OCI-LY1 (cell line): Measurements from ENCODE around the gene SFN.

Experiments used
- H2AFZ ChIP-seq: fragments of 200-600 bp; sonication (generic), shearing (Covaris generic); 2 replicates; pipeline ENCODE4 v1.6.0; 2014; ENCODE audit warnings: antibody characterized with exemption, mild to moderate bottlenecking, low read length
- H3F3A ChIP-seq: fragments of 200-600 bp; sonication (generic), shearing (Covaris generic); 2 replicates; pipeline ENCODE4 v1.6.0; 2014; ENCODE audit warnings: mild to moderate bottlenecking, antibody characterized with exemption, low read length, moderate library complexity; ENCODE audit not compliant: insufficient read depth
- H3K27ac ChIP-seq: fragments of 200-600 bp; sonication (generic); 2 replicates; pipeline ENCODE4 v1.5.1; 2014; ENCODE audit warnings: low read length, mixed run types, mild to moderate bottlenecking, low read depth; ENCODE audit not compliant: poor library complexity, severe bottlenecking
- H3K27me3 ChIP-seq: fragments of 200-600 bp; sonication (generic); 2 replicates; pipeline ENCODE4 v1.6.0; 2014; ENCODE audit warnings: antibody characterized with exemption, mild to moderate bottlenecking, low read length, moderate library complexity; ENCODE audit not compliant: insufficient read depth
- H3K36me3 ChIP-seq: fragments of 200-600 bp; sonication (generic); 2 replicates; pipeline ENCODE4 v1.6.1; 2014; ENCODE audit warnings: mild to moderate bottlenecking, antibody characterized with exemption, low read length, moderate library complexity, mixed read lengths; ENCODE audit not compliant: insufficient read depth
- H3K4me1 ChIP-seq: fragments of 200-600 bp; sonication (generic); 2 replicates; pipeline ENCODE4 v1.5.1; 2014; ENCODE audit warnings: mild to moderate bottlenecking, low read length, moderate library complexity; ENCODE audit not compliant: insufficient read depth, severe bottlenecking
- H3K4me2 ChIP-seq: fragments of 200-600 bp; sonication (generic), shearing (Covaris generic); 2 replicates; pipeline ENCODE4 v1.6.1; 2014; ENCODE audit warnings: low read length
- H3K4me3 ChIP-seq: fragments of 200-600 bp; sonication (generic); 2 replicates; pipeline ENCODE4 v1.5.1; 2014; ENCODE audit warnings: low read length, low read depth, mild to moderate bottlenecking, mixed read lengths; ENCODE audit not compliant: poor library complexity, severe bottlenecking
- H3K79me2 ChIP-seq: fragments of 200-600 bp; shearing (Covaris generic); 2 replicates; pipeline ENCODE4 v1.6.1; 2016; ENCODE audit warnings: mixed run types, low read length, mixed read lengths; ENCODE audit not compliant: insufficient read depth
- H3K9ac ChIP-seq: fragments of 200-600 bp; sonication (generic), shearing (Covaris generic); 2 replicates; pipeline ENCODE4 v1.6.1; 2014; ENCODE audit warnings: mild to moderate bottlenecking, low read length, mixed read lengths
- H3K9me2 ChIP-seq: fragments of 200-600 bp; sonication (generic), shearing (Covaris generic); 2 replicates; pipeline ENCODE4 v1.6.1; 2014; ENCODE audit warnings: low read depth, mild to moderate bottlenecking, low read length, mixed read lengths
- H3K9me3 ChIP-seq: fragments of 200-600 bp; shearing (Covaris generic); 2 replicates; pipeline ENCODE4 v1.6.1; 2014; ENCODE audit warnings: low read length, mixed read lengths
- H4K20me1 ChIP-seq: fragments of 200-600 bp; sonication (generic), shearing (Covaris generic); 2 replicates; pipeline ENCODE4 v1.6.0; 2016; ENCODE audit warnings: mild to moderate bottlenecking, low read length; ENCODE audit not compliant: insufficient read depth
- CTCF ChIP-seq: fragments of 200-600 bp; sonication (generic), shearing (Covaris generic); IDR thresholded peaks from 2 replicates; pipeline ENCODE4 v1.5.1; 2017; ENCODE audit warnings: mild to moderate bottlenecking, antibody characterized with exemption, low read length, moderate library complexity, mixed read lengths
- EZH2 ChIP-seq: fragments of 200-600 bp; sonication (generic), shearing (Covaris generic); IDR thresholded peaks from 2 replicates; pipeline ENCODE4 v1.8.0; 2017; ENCODE audit warnings: borderline replicate concordance, mixed run types, mild to moderate bottlenecking, antibody characterized with exemption, low read length, moderate library complexity, mixed read lengths

SFN gene

GRCh38 chr1:26853600-26853999 lies 9.3 kb upstream of the SFN start:
- H2AFZ ChIP-seq = no peak overlapping the region
- H3K36me3 ChIP-seq = peaks cover 48% of the 10 kb centered on the region; the same call in 1 of the 2 replicates

GRCh38 chr1:26854906-26855305 lies 8.0 kb upstream of the SFN start:
- H3F3A ChIP-seq = no peaks in the 10 kb centered on the region
- H3K4me1 ChIP-seq = no peaks in the 10 kb centered on the region
- no peaks in the 10 kb centered on the region for H3K27me3 ChIP-seq
- H3K4me3 ChIP-seq = no peak overlapping the region
- no peak overlapping the region for H2AFZ ChIP-seq
- TF ChIP-seq CTCF = no peak
- no peak overlapping the region for H3K27ac ChIP-seq
- H4K20me1 ChIP-seq = no peaks in the 10 kb centered on the region
- H3K79me2 ChIP-seq = no peaks in the 10 kb centered on the region
- peaks cover 43% of the 10 kb centered on the region; the same call in 1 of the 2 replicates for H3K36me3 ChIP-seq
- no peaks in the 10 kb centered on the region for H3K9me3 ChIP-seq
- no peaks in the 10 kb centered on the region for H3K9me2 ChIP-seq
- H3K9ac ChIP-seq = no peak overlapping the region
- H3K4me2 ChIP-seq = no peak overlapping the region

More at GRCh38 chr1:26853600-26853999, 9.3 kb upstream of the SFN start:
- H4K20me1 ChIP-seq = no peaks in the 10 kb centered on the region
- H3K79me2 ChIP-seq = no peaks in the 10 kb centered on the region
- no peak overlapping the region for H3K4me3 ChIP-seq
- no peak overlapping the region for H3K9ac ChIP-seq
- no peak overlapping the region for H3K27ac ChIP-seq
- no peak overlapping the region for H3K4me2 ChIP-seq
- no peak for TF ChIP-seq EZH2
- no peak for TF ChIP-seq CTCF
- no peaks in the 10 kb centered on the region for H3K9me2 ChIP-seq
- no peaks in the 10 kb centered on the region for H3K9me3 ChIP-seq
- no peaks in the 10 kb centered on the region for H3F3A ChIP-seq
- no peaks in the 10 kb centered on the region for H3K27me3 ChIP-seq
- no peaks in the 10 kb centered on the region for H3K4me1 ChIP-seq

GRCh38 chr1:26855636-26856035 lies 7.3 kb upstream of the SFN start:
- H3K4me3 ChIP-seq = no peak overlapping the region
- no peaks in the 10 kb centered on the region for H3K9me2 ChIP-seq
- no peak overlapping the region for H3K27ac ChIP-seq
- no peaks in the 10 kb centered on the region for H3K79me2 ChIP-seq
- H3K36me3 ChIP-seq = peaks cover 36% of the 10 kb centered on the region; the same call in 1 of the 2 replicates
- TF ChIP-seq EZH2 = no peak
- TF ChIP-seq CTCF = no peak
- H4K20me1 ChIP-seq = no peaks in the 10 kb centered on the region
- H3K4me2 ChIP-seq = no peak overlapping the region
- H3K27me3 ChIP-seq = no peaks in the 10 kb centered on the region
- no peak overlapping the region for H2AFZ ChIP-seq
- H3K9me3 ChIP-seq = no peaks in the 10 kb centered on the region
- no peak overlapping the region for H3K9ac ChIP-seq
- no peaks in the 10 kb centered on the region for H3K4me1 ChIP-seq
- H3F3A ChIP-seq = no peaks in the 10 kb centered on the region
